ENCODE results near the gene KLHDC1.
"Not testable (repeated sequence)": the region's sequence is repeated elsewhere in the genome, so short reads cannot be mapped to it uniquely, and the experiment has no call there.

- TF ChIP-seq CTCF, POLR2A, POLR2AphosphoS5 (IDR thresholded peaks at IDR 0.05): not testable (repeated sequence)
Observed at GRCh38 chr14:49704471-49704870, 11.6 kb downstream of the KLHDC1 start.
